Measurements from ENCODE around the gene MADD. TPM values are rescaled to one million over a fixed set of nuclear protein-coding genes. Genes with fewer than 3 reads are reported as not detected.
"Not testable (repeated sequence)": the region's sequence is repeated elsewhere in the genome, so short reads cannot be mapped to it uniquely, and the experiment has no call there.

The MADD gene
- total RNA-seq, 3 donors from 2014 or later: 43.3 to 56.5 (median 46.6) TPM

DNA sequence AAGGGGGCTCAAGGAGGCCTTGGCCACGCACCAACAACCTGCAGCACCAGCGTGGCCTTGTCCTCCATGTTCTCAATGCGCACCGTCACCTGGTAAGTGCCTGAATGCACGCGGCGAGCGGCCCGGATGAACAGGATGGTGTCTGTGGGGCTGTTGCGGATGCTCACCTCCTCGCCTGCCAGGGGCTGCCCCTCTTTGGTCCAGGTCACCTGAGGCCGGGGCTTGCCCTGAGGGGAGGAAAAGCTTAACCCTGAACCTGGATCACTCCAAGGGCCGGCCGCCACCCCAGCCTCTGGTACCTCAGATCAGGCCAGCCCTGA, 63.6 kb downstream of the MADD start:
- TF ChIP-seq CTCF (IDR thresholded peaks at IDR 0.05) (no peak), POLR2AphosphoS5 (IDR thresholded peaks at IDR 0.05) (no peak), POLR2A (IDR thresholded peaks at IDR 0.05) (no peak)
- H3K36me3 ChIP-seq: no peaks in the 10 kb centered on the region
- H3K4me3 ChIP-seq: no peak overlapping the region
- no peak overlapping the region for H3K27ac ChIP-seq
- no peaks in the 10 kb centered on the region for H3K27me3 ChIP-seq
- intact Hi-C loops (cut with DNase I; ENCODE audit: low total_unique reads): no loop called here
- no peak for DNase-seq (ENCODE audit: low spot score in 2 of 2)
- no peaks in the 10 kb centered on the region for H3K9me3 ChIP-seq
- no peaks in the 10 kb centered on the region for H3K4me1 ChIP-seq

DNA sequence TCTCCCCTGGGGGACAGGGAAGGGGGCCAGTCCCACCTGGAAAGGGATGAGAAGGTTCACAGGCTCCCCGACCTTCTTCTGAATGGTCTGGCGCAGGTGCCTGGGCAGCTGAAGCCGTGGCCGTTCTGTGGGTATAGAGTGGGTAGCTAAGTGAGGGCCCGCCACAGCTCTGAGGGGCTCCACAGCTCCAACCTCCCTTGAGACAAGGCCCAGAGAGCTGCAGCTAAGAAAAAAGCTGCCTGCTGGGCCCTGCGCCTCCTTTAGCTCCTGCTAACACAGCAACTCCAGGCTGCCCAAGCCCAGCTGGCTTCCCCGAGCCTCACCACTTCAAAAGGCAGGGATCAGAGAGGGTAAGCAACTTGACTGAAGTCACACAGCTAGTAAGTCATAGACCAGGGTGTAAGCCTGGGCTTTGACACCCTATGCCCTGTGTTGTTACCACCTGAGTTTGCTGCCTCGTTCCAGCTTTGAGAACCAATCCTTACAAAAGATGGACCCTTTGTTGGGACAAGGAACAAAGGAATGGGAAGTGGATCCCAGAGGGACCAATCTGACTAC, 64.0 kb downstream of the MADD start:
- DNase-seq (ENCODE audit: low spot score in 2 of 2): no peak
- Histone ChIP-seq H3K4me1 (no peaks in the 10 kb centered on the region), H3K36me3 (no peaks in the 10 kb centered on the region), H3K9me3 (no peaks in the 10 kb centered on the region), H3K27me3 (no peaks in the 10 kb centered on the region), H3K27ac (no peak overlapping the region), H3K4me3 (no peak overlapping the region)
- TF ChIP-seq POLR2A (IDR thresholded peaks at IDR 0.05): no peak
- no peak for TF ChIP-seq CTCF (IDR thresholded peaks at IDR 0.05)
- TF ChIP-seq POLR2AphosphoS5 (IDR thresholded peaks at IDR 0.05): no peak
- intact Hi-C loops (cut with DNase I; ENCODE audit: low total_unique reads): no loop called here

- H3K36me3 ChIP-seq; H3K4me1 ChIP-seq; DNase-seq (ENCODE audit: low spot score in 2 of 2); H3K27ac ChIP-seq; H3K4me3 ChIP-seq; H3K27me3 ChIP-seq; intact Hi-C loops (cut with DNase I; ENCODE audit: low total_unique reads); H3K9me3 ChIP-seq: not testable (repeated sequence)
Observed at GRCh38 chr11:47334699-47335411, 64.9 kb downstream of the MADD start.

DNA sequence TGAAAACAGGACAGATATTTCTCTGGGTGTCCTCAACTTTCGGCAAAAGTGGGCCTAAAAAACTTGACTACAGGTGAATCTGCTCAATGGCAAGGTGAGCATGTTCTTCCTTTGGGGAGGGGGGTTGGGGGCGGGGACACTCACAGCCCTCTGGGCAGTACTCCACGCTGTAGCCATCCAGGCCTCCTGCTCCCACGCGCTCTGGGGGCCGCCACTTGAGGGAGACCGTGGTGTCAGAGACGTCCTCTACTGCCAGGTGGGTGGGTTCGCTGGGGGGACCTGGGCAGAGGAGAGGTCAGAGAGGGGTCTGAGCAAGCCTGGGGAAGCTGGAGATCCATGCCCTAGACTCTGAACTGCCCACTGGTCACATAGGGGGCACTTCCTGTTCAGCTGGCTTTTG, 65.8 kb downstream of the MADD start:
- H3K4me1 ChIP-seq: no peaks in the 10 kb centered on the region
- TF ChIP-seq POLR2A (IDR thresholded peaks at IDR 0.05) (no peak), POLR2AphosphoS5 (IDR thresholded peaks at IDR 0.05) (no peak), CTCF (IDR thresholded peaks at IDR 0.05) (no peak)
- intact Hi-C loops (cut with DNase I; ENCODE audit: low total_unique reads): no loop called here

DNA sequence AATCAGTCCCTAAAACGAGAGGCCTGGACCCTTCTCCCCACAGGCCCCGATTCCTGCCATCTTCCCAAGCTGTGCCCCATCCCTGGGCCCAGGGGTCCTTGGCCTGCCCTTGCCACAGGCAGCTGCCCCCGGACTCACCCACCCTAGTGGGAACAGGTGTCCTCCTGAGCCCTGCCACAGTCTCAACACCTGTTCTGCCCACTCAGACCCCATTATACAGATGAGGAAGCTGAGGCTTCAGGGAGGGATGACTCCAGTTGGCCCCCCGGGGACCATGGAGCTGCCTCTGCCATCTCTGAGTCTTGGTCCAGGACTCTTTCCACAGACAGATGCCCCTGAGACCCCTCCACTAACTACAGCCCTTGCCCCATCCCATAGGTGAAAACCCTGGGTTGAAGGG, 66.7 kb downstream of the MADD start:
- Histone ChIP-seq H3K4me1 (no peaks in the 10 kb centered on the region), H3K4me3 (no peak overlapping the region), H3K9me3 (no peaks in the 10 kb centered on the region), H3K27ac (no peak overlapping the region), H3K36me3 (no peaks in the 10 kb centered on the region), H3K27me3 (no peaks in the 10 kb centered on the region)
- DNase-seq (ENCODE audit: low spot score in 2 of 2): no peak
- TF ChIP-seq CTCF (IDR thresholded peaks at IDR 0.05) (no peak), POLR2AphosphoS5 (IDR thresholded peaks at IDR 0.05) (no peak), POLR2A (IDR thresholded peaks at IDR 0.05) (no peak)
- intact Hi-C loops (cut with DNase I; ENCODE audit: low total_unique reads): no loop called here

More for the DNA sequence above, 65.8 kb downstream of the MADD start:
- H3K36me3 ChIP-seq: no peaks in the 10 kb centered on the region
- no peak for DNase-seq (ENCODE audit: low spot score in 2 of 2)
- H3K9me3 ChIP-seq: no peaks in the 10 kb centered on the region
- H3K27me3 ChIP-seq: no peaks in the 10 kb centered on the region
- no peak overlapping the region for H3K4me3 ChIP-seq
- H3K27ac ChIP-seq: no peak overlapping the region
